Fibroblast of lung (primary cell): ENCODE measurements around the gene CLCN3. TPM values are rescaled to one million over a fixed set of nuclear protein-coding genes. Genes with fewer than 3 reads are reported as not detected.
A peak's percentile ranks its signal among the peaks of the same experiment; 100 is the strongest.

Source experiments
- DNase-seq, 2 donors: peaks; one replicate each; pipeline versions ENCODE4 v3.0.0 to v3.0.0-alpha.2; 2010; ENCODE audit warnings: low read depth in 2 of 2
- H2AFZ ChIP-seq: 2 replicates; pipeline ENCODE4 v1.5.1; 2012; ENCODE audit warnings: low read length, control low read depth, inconsistent platforms
- H3K27ac ChIP-seq: 2 replicates; pipeline ENCODE4 v1.5.1; 2011; ENCODE audit warnings: low read length, control low read depth; ENCODE audit not compliant: insufficient read depth
- H3K27me3 ChIP-seq: 2 replicates; pipeline ENCODE4 v1.5.1; 2011; ENCODE audit warnings: mild to moderate bottlenecking, low read length; ENCODE audit not compliant: control insufficient read depth, insufficient read depth
- H3K36me3 ChIP-seq: 2 replicates; pipeline ENCODE4 v1.5.1; 2011; ENCODE audit warnings: low read length; ENCODE audit not compliant: control insufficient read depth, insufficient read depth
- H3K4me1 ChIP-seq: 2 replicates; pipeline ENCODE4 v1.5.1; 2011; ENCODE audit warnings: low read length; ENCODE audit not compliant: control insufficient read depth, insufficient read depth; ENCODE audit errors: extremely low read depth
- H3K4me2 ChIP-seq: 2 replicates; pipeline ENCODE4 v1.5.1; 2011; ENCODE audit warnings: low read length, control low read depth; ENCODE audit not compliant: insufficient read depth; ENCODE audit errors: extremely low read depth
- H3K4me3 ChIP-seq, 4 experiments: fragments of 200-600 bp in 1 of 4; sonication (generic) in 1 of 4; replicated peaks in 1 of 4; 2 replicates each; pipeline ENCODE4 v1.5.1; 2011 to 2016; ENCODE audit warnings: low read length in 4 of 4, low read depth in 3 of 4, mild to moderate bottlenecking in 3 of 4, control low read depth in 2 of 4, inconsistent platforms in 1 of 4, mixed read lengths in 1 of 4; ENCODE audit not compliant: insufficient read depth in 1 of 4; ENCODE audit errors: control extremely low read depth in 1 of 4
- H3K79me2 ChIP-seq: 2 replicates; pipeline ENCODE4 v1.5.1; 2012; ENCODE audit warnings: mild to moderate bottlenecking, low read length, inconsistent platforms; ENCODE audit not compliant: control insufficient read depth, insufficient read depth
- H3K9ac ChIP-seq: 2 replicates; pipeline ENCODE4 v1.5.1; 2011; ENCODE audit warnings: mild to moderate bottlenecking, low read length, control low read depth; ENCODE audit not compliant: insufficient read depth
- H3K9me3 ChIP-seq: 2 replicates; pipeline ENCODE4 v1.5.1; 2012; ENCODE audit warnings: low read depth, low read length; ENCODE audit not compliant: control insufficient read depth, insufficient read depth
- H4K20me1 ChIP-seq: 2 replicates; pipeline ENCODE4 v1.5.1; 2011; ENCODE audit warnings: low read length; ENCODE audit not compliant: control insufficient read depth, insufficient read depth; ENCODE audit errors: extremely low read depth
- CTCF ChIP-seq, 2 donors: IDR thresholded peaks in 1 of 2; conservative IDR thresholded peaks in 1 of 2; 1 replicate in 1 of 2; 2 replicates in 1 of 2; pipeline ENCODE4 v1.5.1; 2011 to 2012; ENCODE audit warnings: low read length in 2 of 2, control low read depth in 1 of 2, inconsistent platforms in 1 of 2, low read depth in 1 of 2, mild to moderate bottlenecking in 1 of 2
- EZH2 ChIP-seq: IDR thresholded peaks from 2 replicates; pipeline ENCODE4 v1.5.1; 2012; ENCODE audit warnings: low read length, control low read depth, mild to moderate bottlenecking; ENCODE audit errors: missing control alignments
- polyA plus RNA-seq, 2 donors: library from polyadenylated mRNA; depleted of rRNA in 1 of 2; stranded (reverse) in 1 of 2; unstranded in 1 of 2; fragments of >200 nt; gene quantifications; 2 replicates each; pipeline ENCODE4 v1.2.1, GENCODE V29; 2011 to 2012; ENCODE audit warnings: missing spikeins in 1 of 2
- total RNA-seq: library from RNA; depleted of rRNA; stranded (reverse); fragments of >200 nt; gene quantifications from 2 replicates; pipeline ENCODE4 v1.2.1, GENCODE V29; 2014

Gene CLCN3
- total and polyA plus RNA-seq, 2 donors (not counting 1 experiment from before 2014, with no cell fraction given) = 51.7 to 92.2 TPM

- peaks cover 4% of the 10 kb centered on the region for H3K4me1 ChIP-seq
- H4K20me1 ChIP-seq = no peaks in the 10 kb centered on the region
- peak in 1 of 2 donors; percentile 9 for TF ChIP-seq CTCF (conservative IDR thresholded peaks at IDR 0.05 in 1 of 2, IDR thresholded peaks at IDR 0.05 in 1 of 2; ENCODE audit: low read depth in 1 of 2, low read length in 2 of 2)
- no peak for TF ChIP-seq EZH2
- DNase-seq = peak in 1 of 2 donors; percentile 40
- H3K36me3 ChIP-seq = no peaks in the 10 kb centered on the region
- no peak overlapping the region for H2AFZ ChIP-seq
- no peak overlapping the region for H3K9ac ChIP-seq
- no peak overlapping the region for H3K27ac ChIP-seq
- no peaks in the 10 kb centered on the region for H3K27me3 ChIP-seq
- no peak overlapping the region for H3K4me2 ChIP-seq
- no peaks in the 10 kb centered on the region for H3K79me2 ChIP-seq
- H3K9me3 ChIP-seq = no peaks in the 10 kb centered on the region
- no peak overlapping the region for H3K4me3 ChIP-seq
Observed at GRCh38 chr4:169723207-169723965, 103.0 kb downstream of the CLCN3 start.

- H3K79me2 ChIP-seq = no peaks in the 10 kb centered on the region
- no peak for TF ChIP-seq CTCF (conservative IDR thresholded peaks at IDR 0.05 in 1 of 2, IDR thresholded peaks at IDR 0.05 in 1 of 2; ENCODE audit: low read depth in 1 of 2, low read length in 2 of 2)
- TF ChIP-seq EZH2 = no peak
- H2AFZ ChIP-seq = no peak overlapping the region
- no peaks in the 10 kb centered on the region for H3K9me3 ChIP-seq
- H4K20me1 ChIP-seq = no peaks in the 10 kb centered on the region
- H3K9ac ChIP-seq = no peak overlapping the region
- H3K4me1 ChIP-seq = peaks cover 4% of the 10 kb centered on the region
- no peak overlapping the region for H3K4me3 ChIP-seq
- H3K4me2 ChIP-seq = no peak overlapping the region
- H3K27ac ChIP-seq = no peak overlapping the region
- DNase-seq = peak; percentile 11 to 85
- H3K27me3 ChIP-seq = no peaks in the 10 kb centered on the region
- no peaks in the 10 kb centered on the region for H3K36me3 ChIP-seq
Observed at GRCh38 chr4:169724260-169724659, 103.9 kb downstream of the CLCN3 start.

GRCh38 chr4:169727616-169728015 is 107.2 kb downstream of the CLCN3 start:
- Histone ChIP-seq H3K4me3 (no peak overlapping the region), H3K27me3 (no peaks in the 10 kb centered on the region), H3K36me3 (no peaks in the 10 kb centered on the region), H3K4me2 (no peak overlapping the region), H3K9ac (no peak overlapping the region), H3K9me3 (no peaks in the 10 kb centered on the region), H3K79me2 (no peaks in the 10 kb centered on the region), H2AFZ (no peak overlapping the region), H4K20me1 (no peaks in the 10 kb centered on the region), H3K27ac (no peak overlapping the region), H3K4me1 (peaks cover 4% of the 10 kb centered on the region)
- TF ChIP-seq EZH2 = no peak
- no peak for TF ChIP-seq CTCF (conservative IDR thresholded peaks at IDR 0.05 in 1 of 2, IDR thresholded peaks at IDR 0.05 in 1 of 2; ENCODE audit: low read depth in 1 of 2, low read length in 2 of 2)
- no peak for DNase-seq
